ENCODE measurements around the gene TSHZ2.

Gene TSHZ2

GRCh38 chr20:53162251-53162835 lies 190.2 kb downstream of the TSHZ2 start:
- Histone ChIP-seq H3K9me3 (ENCODE audit: control insufficient read depth, insufficient read depth, low read length) (no peaks in the 10 kb centered on the region), H3K4me1 (ENCODE audit: control insufficient read depth, insufficient read depth, low read length) (no peaks in the 10 kb centered on the region), H3K36me3 (ENCODE audit: control insufficient read depth, insufficient read depth, low read length) (no peaks in the 10 kb centered on the region), H3K27me3 (ENCODE audit: control insufficient read depth, insufficient read depth, low read length) (no peaks in the 10 kb centered on the region), H3K27ac (ENCODE audit: low read length) (no peak overlapping the region), H3K4me3 (ENCODE audit: low read length) (no peak overlapping the region)
- peak; percentile 55 for DNase-seq (ENCODE audit: low read depth, low spot score)
- WGBS (ENCODE audit: insufficient coverage, insufficient read length) = no CpG with 5 or more reads among the region's 13 CpGs

GRCh38 chr20:53163486-53163885 lies 191.3 kb downstream of the TSHZ2 start:
- Histone ChIP-seq H3K4me1 (ENCODE audit: control insufficient read depth, insufficient read depth, low read length) (no peaks in the 10 kb centered on the region), H3K9me3 (ENCODE audit: control insufficient read depth, insufficient read depth, low read length) (no peaks in the 10 kb centered on the region), H3K27ac (ENCODE audit: low read length) (no peak overlapping the region), H3K27me3 (ENCODE audit: control insufficient read depth, insufficient read depth, low read length) (no peaks in the 10 kb centered on the region), H3K4me3 (ENCODE audit: low read length) (no peak overlapping the region), H3K36me3 (ENCODE audit: control insufficient read depth, insufficient read depth, low read length) (no peaks in the 10 kb centered on the region)
- WGBS (ENCODE audit: insufficient coverage, insufficient read length) = no CpG with 5 or more reads among the region's 3 CpGs
- DNase-seq (ENCODE audit: low read depth, low spot score) = no peak

GRCh38 chr20:53164072-53164471 lies 191.9 kb downstream of the TSHZ2 start:
- H3K27me3 ChIP-seq (ENCODE audit: control insufficient read depth, insufficient read depth, low read length) = no peaks in the 10 kb centered on the region
- H3K36me3 ChIP-seq (ENCODE audit: control insufficient read depth, insufficient read depth, low read length) = no peaks in the 10 kb centered on the region
- DNase-seq (ENCODE audit: low read depth, low spot score) = no peak
- no peaks in the 10 kb centered on the region for H3K4me1 ChIP-seq (ENCODE audit: control insufficient read depth, insufficient read depth, low read length)
- no peaks in the 10 kb centered on the region for H3K9me3 ChIP-seq (ENCODE audit: control insufficient read depth, insufficient read depth, low read length)
- no peak overlapping the region for H3K27ac ChIP-seq (ENCODE audit: low read length)
- no peak overlapping the region for H3K4me3 ChIP-seq (ENCODE audit: low read length)

GRCh38 chr20:53165452-53165851 lies 193.3 kb downstream of the TSHZ2 start:
- Histone ChIP-seq H3K27ac (ENCODE audit: low read length) (no peak overlapping the region), H3K4me3 (ENCODE audit: low read length) (no peak overlapping the region), H3K9me3 (ENCODE audit: control insufficient read depth, insufficient read depth, low read length) (no peaks in the 10 kb centered on the region), H3K4me1 (ENCODE audit: control insufficient read depth, insufficient read depth, low read length) (no peaks in the 10 kb centered on the region), H3K27me3 (ENCODE audit: control insufficient read depth, insufficient read depth, low read length) (no peaks in the 10 kb centered on the region), H3K36me3 (ENCODE audit: control insufficient read depth, insufficient read depth, low read length) (no peaks in the 10 kb centered on the region)
- no CpG with 5 or more reads among the region's 4 CpGs for WGBS (ENCODE audit: insufficient coverage, insufficient read length)
- no peak for DNase-seq (ENCODE audit: low read depth, low spot score)

- H3K27ac ChIP-seq (ENCODE audit: low read length) = no peak overlapping the region
- no peaks in the 10 kb centered on the region for H3K36me3 ChIP-seq (ENCODE audit: control insufficient read depth, insufficient read depth, low read length)
- H3K27me3 ChIP-seq (ENCODE audit: control insufficient read depth, insufficient read depth, low read length) = no peaks in the 10 kb centered on the region
- no peak overlapping the region for H3K4me3 ChIP-seq (ENCODE audit: low read length)
- H3K4me1 ChIP-seq (ENCODE audit: control insufficient read depth, insufficient read depth, low read length) = no peaks in the 10 kb centered on the region
- DNase-seq (ENCODE audit: low read depth, low spot score) = no peak
- no peaks in the 10 kb centered on the region for H3K9me3 ChIP-seq (ENCODE audit: control insufficient read depth, insufficient read depth, low read length)
- no CpG with 5 or more reads among the region's 1 CpG for WGBS (ENCODE audit: insufficient coverage, insufficient read length)
Measured at GRCh38 chr20:53168491-53168890, 196.3 kb downstream of the TSHZ2 start.

- H3K36me3 ChIP-seq (ENCODE audit: control insufficient read depth, insufficient read depth, low read length) = no peaks in the 10 kb centered on the region
- DNase-seq (ENCODE audit: low read depth, low spot score) = no peak
- H3K9me3 ChIP-seq (ENCODE audit: control insufficient read depth, insufficient read depth, low read length) = no peaks in the 10 kb centered on the region
- H3K27ac ChIP-seq (ENCODE audit: low read length) = no peak overlapping the region
- H3K4me1 ChIP-seq (ENCODE audit: control insufficient read depth, insufficient read depth, low read length) = no peaks in the 10 kb centered on the region
- H3K4me3 ChIP-seq (ENCODE audit: low read length) = no peak overlapping the region
- no peaks in the 10 kb centered on the region for H3K27me3 ChIP-seq (ENCODE audit: control insufficient read depth, insufficient read depth, low read length)
- no CpG with 5 or more reads among the region's 7 CpGs for WGBS (ENCODE audit: insufficient coverage, insufficient read length)
Measured at GRCh38 chr20:53170196-53170595, 198.0 kb downstream of the TSHZ2 start.

- no peaks in the 10 kb centered on the region for H3K9me3 ChIP-seq (ENCODE audit: control insufficient read depth, insufficient read depth, low read length)
- no peak for DNase-seq (ENCODE audit: low read depth, low spot score)
- no peak overlapping the region for H3K27ac ChIP-seq (ENCODE audit: low read length)
- H3K4me3 ChIP-seq (ENCODE audit: low read length) = no peak overlapping the region
- WGBS (ENCODE audit: insufficient coverage, insufficient read length) = no CpG with 5 or more reads among the region's 6 CpGs
- H3K4me1 ChIP-seq (ENCODE audit: control insufficient read depth, insufficient read depth, low read length) = no peaks in the 10 kb centered on the region
- H3K36me3 ChIP-seq (ENCODE audit: control insufficient read depth, insufficient read depth, low read length) = no peaks in the 10 kb centered on the region
- no peaks in the 10 kb centered on the region for H3K27me3 ChIP-seq (ENCODE audit: control insufficient read depth, insufficient read depth, low read length)
Measured at GRCh38 chr20:53171065-53171464, 198.9 kb downstream of the TSHZ2 start.

- WGBS (ENCODE audit: insufficient coverage, insufficient read length) = no CpG with 5 or more reads among the region's 3 CpGs
- H3K4me3 ChIP-seq (ENCODE audit: low read length) = no peak overlapping the region
- H3K27me3 ChIP-seq (ENCODE audit: control insufficient read depth, insufficient read depth, low read length) = no peaks in the 10 kb centered on the region
- no peak for DNase-seq (ENCODE audit: low read depth, low spot score)
- no peaks in the 10 kb centered on the region for H3K36me3 ChIP-seq (ENCODE audit: control insufficient read depth, insufficient read depth, low read length)
- no peaks in the 10 kb centered on the region for H3K9me3 ChIP-seq (ENCODE audit: control insufficient read depth, insufficient read depth, low read length)
- no peak overlapping the region for H3K27ac ChIP-seq (ENCODE audit: low read length)
- no peaks in the 10 kb centered on the region for H3K4me1 ChIP-seq (ENCODE audit: control insufficient read depth, insufficient read depth, low read length)
Measured at GRCh38 chr20:53174454-53174853, 202.3 kb downstream of the TSHZ2 start.

GRCh38 chr20:53175135-53175780 lies 203.1 kb downstream of the TSHZ2 start:
- Histone ChIP-seq H3K36me3 (ENCODE audit: control insufficient read depth, insufficient read depth, low read length) (no peaks in the 10 kb centered on the region), H3K9me3 (ENCODE audit: control insufficient read depth, insufficient read depth, low read length) (no peaks in the 10 kb centered on the region), H3K27ac (ENCODE audit: low read length) (no peak overlapping the region), H3K4me3 (ENCODE audit: low read length) (no peak overlapping the region), H3K4me1 (ENCODE audit: control insufficient read depth, insufficient read depth, low read length) (no peaks in the 10 kb centered on the region), H3K27me3 (ENCODE audit: control insufficient read depth, insufficient read depth, low read length) (no peaks in the 10 kb centered on the region)
- no peak for DNase-seq (ENCODE audit: low read depth, low spot score)
- no CpG with 5 or more reads among the region's 12 CpGs for WGBS (ENCODE audit: insufficient coverage, insufficient read length)

- no peaks in the 10 kb centered on the region for H3K9me3 ChIP-seq (ENCODE audit: control insufficient read depth, insufficient read depth, low read length)
- H3K27me3 ChIP-seq (ENCODE audit: control insufficient read depth, insufficient read depth, low read length) = no peaks in the 10 kb centered on the region
- H3K36me3 ChIP-seq (ENCODE audit: control insufficient read depth, insufficient read depth, low read length) = no peaks in the 10 kb centered on the region
- whole genome bisulfite sequencing (ENCODE audit: insufficient coverage, insufficient read length) = 100% methylated on average over 1 of the region's 3 CpGs
- H3K4me1 ChIP-seq (ENCODE audit: control insufficient read depth, insufficient read depth, low read length) = no peaks in the 10 kb centered on the region
- no peak overlapping the region for H3K27ac ChIP-seq (ENCODE audit: low read length)
- no peak overlapping the region for H3K4me3 ChIP-seq (ENCODE audit: low read length)
- no peak for DNase-seq (ENCODE audit: low read depth, low spot score)
Measured at GRCh38 chr20:53176134-53176533, 204.0 kb downstream of the TSHZ2 start.

- no peaks in the 10 kb centered on the region for H3K4me1 ChIP-seq (ENCODE audit: control insufficient read depth, insufficient read depth, low read length)
- no CpG with 5 or more reads among the region's 2 CpGs for WGBS (ENCODE audit: insufficient coverage, insufficient read length)
- no peak for DNase-seq (ENCODE audit: low read depth, low spot score)
- no peaks in the 10 kb centered on the region for H3K36me3 ChIP-seq (ENCODE audit: control insufficient read depth, insufficient read depth, low read length)
- H3K27me3 ChIP-seq (ENCODE audit: control insufficient read depth, insufficient read depth, low read length) = no peaks in the 10 kb centered on the region
- H3K4me3 ChIP-seq (ENCODE audit: low read length) = no peak overlapping the region
- no peak overlapping the region for H3K27ac ChIP-seq (ENCODE audit: low read length)
- no peaks in the 10 kb centered on the region for H3K9me3 ChIP-seq (ENCODE audit: control insufficient read depth, insufficient read depth, low read length)
Measured at GRCh38 chr20:53177687-53178086, 205.5 kb downstream of the TSHZ2 start.
